H1 (cell line): ENCODE data around the gene RPA3. TPM values are rescaled to one million over a fixed set of nuclear protein-coding genes. Genes with fewer than 3 reads are reported as not detected.

Source experiments
- CTCF ChIA-PET: fragments of 300-600 bp; sonication (Branson Sonifier 250); formaldehyde crosslinking; loops from one replicate; lab custom pipeline; 2021; ENCODE audit not compliant: partially characterized antibody; lab: Charles Lee
- POLR2A ChIA-PET: fragments of 300-600 bp; sonication (Branson Sonifier 250); formaldehyde crosslinking; loops from one replicate; lab custom pipeline; 2021; ENCODE audit warnings: inconsistent platforms; ENCODE audit not compliant: partially characterized antibody; lab: Charles Lee
- DNase-seq, 2 experiments: peaks; one replicate each; pipeline versions ENCODE4 v3.0.0 to v3.0.0-alpha.2; 2010 to 2022; ENCODE audit warnings: low spot score in 2 of 2, low read depth in 1 of 2, mixed read lengths in 1 of 2
- FAIRE-seq: peaks from 2 replicates; lab custom pipeline; 2011; peaks lifted over from hg19 to GRCh38; lab: Jason Lieb, UNC
- H2AFZ ChIP-seq: 2 replicates; pipeline ENCODE4 v1.8.1; 2012; ENCODE audit warnings: low read length, inconsistent platforms
- H2AK5ac ChIP-seq: 2 replicates; pipeline ENCODE4 v1.6.1; 2013; ENCODE audit warnings: low read depth, low read length
- H2BK120ac ChIP-seq: replicated peaks from 2 replicates; pipeline ENCODE3; 2013; ENCODE audit warnings: low read depth, low read length, inconsistent platforms
- H2BK12ac ChIP-seq: 2 replicates; pipeline ENCODE4 v1.6.1; 2013; ENCODE audit warnings: low read depth, low read length
- H2BK15ac ChIP-seq: 2 replicates; pipeline ENCODE4 v1.6.1; 2013; ENCODE audit warnings: low read length
- H2BK20ac ChIP-seq: 2 replicates; pipeline ENCODE4 v1.6.1; 2013; ENCODE audit warnings: low read length
- H2BK5ac ChIP-seq: 2 replicates; pipeline ENCODE4 v1.6.1; 2013; ENCODE audit warnings: low read depth, low read length
- H3K14ac ChIP-seq: 2 replicates; pipeline ENCODE4 v1.6.1; 2013; ENCODE audit warnings: inconsistent platforms; ENCODE audit not compliant: insufficient read length
- H3K18ac ChIP-seq: 2 replicates; pipeline ENCODE4 v1.6.1; 2013; ENCODE audit warnings: low read length; ENCODE audit errors: extremely low read depth
- H3K23ac ChIP-seq: 2 replicates; pipeline ENCODE4 v1.6.1; 2013; ENCODE audit warnings: inconsistent platforms; ENCODE audit not compliant: insufficient read length
- H3K23me2 ChIP-seq: 2 replicates; pipeline ENCODE4 v1.6.1; 2013; ENCODE audit warnings: low read depth, low read length
- H3K27ac ChIP-seq: 2 replicates; pipeline ENCODE4 v1.6.1; 2011; ENCODE audit warnings: low read depth, low read length, inconsistent platforms
- H3K27me3 ChIP-seq, 4 experiments: replicated peaks in 1 of 4; 1 replicate in 1 of 4; 2 replicates in 3 of 4; pipeline versions ENCODE4 v1.6.1 to v1.8.1; 2011 to 2013; ENCODE audit warnings: low read length in 3 of 4, mild to moderate bottlenecking in 3 of 4, inconsistent platforms in 2 of 4, mixed read lengths in 2 of 4, moderate library complexity in 1 of 4; ENCODE audit not compliant: control insufficient read depth in 3 of 4, insufficient read depth in 3 of 4; ENCODE audit errors: extremely low read depth in 1 of 4
- H3K36me3 ChIP-seq, 4 experiments: 2 replicates each; pipeline versions ENCODE4 v1.6.1 to v1.8.1; 2011 to 2013; ENCODE audit warnings: mild to moderate bottlenecking in 4 of 4, low read length in 3 of 4, moderate library complexity in 2 of 4, control low read depth in 1 of 4, inconsistent platforms in 1 of 4; ENCODE audit not compliant: insufficient read depth in 4 of 4, control insufficient read depth in 2 of 4
- H3K4ac ChIP-seq: replicated peaks from 2 replicates; pipeline ENCODE3; 2013; ENCODE audit warnings: low read length, low read depth, mixed read lengths, inconsistent platforms; ENCODE audit not compliant: insufficient read length
- H3K4me1 ChIP-seq, 4 experiments: replicated peaks in 1 of 4; 1 replicate in 1 of 4; 2 replicates in 3 of 4; pipeline versions ENCODE4 v1.6.1 to v1.8.1; 2011 to 2013; ENCODE audit warnings: low read length in 3 of 4, inconsistent platforms in 2 of 4, mixed read lengths in 1 of 4; ENCODE audit not compliant: insufficient read depth in 4 of 4, control insufficient read depth in 3 of 4
- H3K4me2 ChIP-seq, 2 experiments: 2 replicates each; pipeline versions ENCODE4 v1.6.1 to v1.8.1; 2011 to 2013; ENCODE audit warnings: low read depth in 2 of 2, low read length in 2 of 2, control low read depth in 1 of 2, inconsistent platforms in 1 of 2, mild to moderate bottlenecking in 1 of 2; ENCODE audit not compliant: insufficient read depth in 1 of 2
- H3K4me3 ChIP-seq, 4 experiments: fragments of 200-600, 300-600 bp in 1 of 4; sonication (generic), shearing (Covaris generic), sonication (Bioruptor Twin) in 1 of 4; 2 replicates each; pipeline versions ENCODE4 v1.5.1 to v1.8.1; 2011 to 2016; ENCODE audit warnings: low read length in 4 of 4, low read depth in 3 of 4, control low read depth in 2 of 4, inconsistent platforms in 2 of 4, mild to moderate bottlenecking in 2 of 4, mixed read lengths in 1 of 4, moderate library complexity in 1 of 4; ENCODE audit not compliant: insufficient read depth in 2 of 4; ENCODE audit errors: extremely low read depth in 1 of 4
- H3K56ac ChIP-seq: replicated peaks from 2 replicates; pipeline ENCODE3; 2013; ENCODE audit warnings: low read depth, mild to moderate bottlenecking, mixed read lengths, low read length, inconsistent platforms; ENCODE audit not compliant: insufficient read length
- H3K79me1 ChIP-seq: 2 replicates; pipeline ENCODE4 v1.6.1; 2013; ENCODE audit warnings: low read depth, low read length, control low read depth
- H3K79me2 ChIP-seq, 2 experiments: 2 replicates each; pipeline versions ENCODE4 v1.6.1 to v1.8.1; 2012 to 2013; ENCODE audit warnings: low read length in 2 of 2, mild to moderate bottlenecking in 2 of 2, inconsistent platforms in 1 of 2; ENCODE audit not compliant: insufficient read depth in 2 of 2, control insufficient read depth in 1 of 2
- H3K9ac ChIP-seq, 4 experiments: replicated peaks in 1 of 4; 1 replicate in 1 of 4; 2 replicates in 3 of 4; pipeline versions ENCODE4 v1.6.1 to v1.8.1; 2011 to 2013; ENCODE audit warnings: low read depth in 3 of 4, low read length in 3 of 4, control low read depth in 2 of 4, mild to moderate bottlenecking in 2 of 4, moderate library complexity in 2 of 4, inconsistent platforms in 1 of 4; ENCODE audit errors: extremely low read depth in 1 of 4
- H3K9me3 ChIP-seq, 2 experiments: 2 replicates each; pipeline versions ENCODE4 v1.6.1 to v1.8.1; 2012 to 2013; ENCODE audit warnings: mild to moderate bottlenecking in 2 of 2, moderate library complexity in 2 of 2, control low read depth in 1 of 2, inconsistent platforms in 1 of 2, low read depth in 1 of 2, low read length in 1 of 2, mixed read lengths in 1 of 2; ENCODE audit not compliant: insufficient read depth in 2 of 2
- H4K20me1 ChIP-seq, 2 experiments: replicated peaks in 1 of 2; 2 replicates each; pipeline versions ENCODE3 to v1.8.1; 2011 to 2013; ENCODE audit warnings: inconsistent platforms in 2 of 2, low read length in 2 of 2, mild to moderate bottlenecking in 1 of 2; ENCODE audit not compliant: insufficient read depth in 2 of 2, control insufficient read depth in 1 of 2
- H4K5ac ChIP-seq: 2 replicates; pipeline ENCODE4 v1.6.1; 2013; ENCODE audit warnings: low read length, low read depth, mixed read lengths, inconsistent platforms; ENCODE audit not compliant: insufficient read length
- H4K8ac ChIP-seq: 2 replicates; pipeline ENCODE4 v1.8.0; 2013; ENCODE audit warnings: mild to moderate bottlenecking, moderate library complexity, low read length, inconsistent platforms; ENCODE audit not compliant: insufficient read depth; ENCODE audit errors: extremely low read depth
- H4K91ac ChIP-seq: replicated peaks from 2 replicates; pipeline ENCODE3; 2013; ENCODE audit warnings: low read length, mixed read lengths, inconsistent platforms; ENCODE audit not compliant: insufficient read length
- KDM4A ChIP-seq: IDR thresholded peaks from one replicate; pipeline ENCODE4 v1.7.1; 2012; ENCODE audit warnings: low read depth, mild to moderate bottlenecking, moderate library complexity, low read length, inconsistent platforms; ENCODE audit not compliant: severe bottlenecking
- NRF1 ChIP-seq: IDR thresholded peaks from 2 replicates; pipeline ENCODE4 v1.6.1; 2011; ENCODE audit warnings: mild to moderate bottlenecking, low read depth, low read length, improper control_type of control experiment
- PHF8 ChIP-seq: fragments of 200-600 bp; sonication (generic); conservative IDR thresholded peaks from 2 replicates; pipeline ENCODE4 v1.7.1; 2012; ENCODE audit warnings: low read depth, mild to moderate bottlenecking, inconsistent platforms, low read length, moderate library complexity
- POLR2A ChIP-seq, 2 experiments: IDR thresholded peaks; 1 replicate in 1 of 2; 2 replicates in 1 of 2; pipeline ENCODE4 v1.6.1; 2011; ENCODE audit warnings: low read depth in 2 of 2, low read length in 2 of 2, mild to moderate bottlenecking in 2 of 2; ENCODE audit errors: control extremely low read depth in 1 of 2
- RAD21 ChIP-seq, 2 experiments: IDR thresholded peaks in 1 of 2; conservative IDR thresholded peaks in 1 of 2; 2 replicates each; pipeline ENCODE4 v1.6.1; 2011; ENCODE audit warnings: low read depth in 2 of 2, low read length in 2 of 2, improper control_type of control experiment in 1 of 2, inconsistent platforms in 1 of 2, mild to moderate bottlenecking in 1 of 2, moderate library complexity in 1 of 2
- WGBS, 2 experiments: shearing (Covaris generic) in 1 of 2; methylation state at CpG; one replicate each; pipeline versions ENCODE4 v1.1.6 to v1.1.7; 2013 to 2015; ENCODE audit warnings: low lambda C conversion rate in 2 of 2, mixed read lengths in 2 of 2, inconsistent platforms in 1 of 2, low coverage in 1 of 2, missing lambda C conversion rate in 1 of 2; ENCODE audit not compliant: insufficient replicate concordance in 2 of 2, insufficient coverage in 1 of 2, insufficient read length in 1 of 2; ENCODE audit errors: extremely low coverage in 1 of 2, missing lambda C conversion rate in 1 of 2; 5-methylcytosine and 5-hydroxymethylcytosine counted together
- polyA plus RNA-seq, 7 experiments: library from polyadenylated mRNA; depleted of rRNA in 3 of 7; stranded (reverse) in 5 of 7; unstranded in 2 of 7; fragments of >200 nt in 5 of 7; fragments of 200-250 nt in 2 of 7; gene quantifications; 1 replicate in 5 of 7; 2 replicates in 1 of 7; 4 replicates in 1 of 7; pipeline versions ENCODE4 v1.2.1 to v1.2.3, GENCODE V29; 2011 to 2013; ENCODE audit warnings: missing spikeins in 2 of 7, mixed read lengths in 2 of 7
- total RNA-seq: library from RNA; stranded (reverse); fragmentation: NEBNext Ultra II Directional; extraction: Animal tissue kit (Norgen Biotek cat#: 25700); gene quantifications from 2 replicates; pipeline ENCODE4 v1.2.1, GENCODE V29; 2021

The RPA3 gene
- total and polyA plus RNA-seq, 2 of the 8 experiments (the other 6 are each of a cell fraction or from before 2014, with no cell fraction given) = 60.2 to 105 TPM

GRCh38 chr7:7641129-7641663 is 77.2 kb downstream of the RPA3 start:
- H3K23me2 ChIP-seq = peaks cover 6% of the 10 kb centered on the region; the same call in 1 of the 2 replicates
- peak overlapping the region; percentile 52 for H3K56ac ChIP-seq
- H4K5ac ChIP-seq = peak overlapping the region; percentile 75
- peak overlapping the region; percentile 88 to 92 for H3K4me2 ChIP-seq
- H3K4me1 ChIP-seq = peaks cover 0 to 5% (median 3%) of the 10 kb centered on the region in 4 experiments; a peak in 3 of 7 replicates
- H3K9me3 ChIP-seq = no peaks in the 10 kb centered on the region
- no peak overlapping the region for H4K91ac ChIP-seq
- H3K14ac ChIP-seq = no peak overlapping the region
- peak overlapping the region; percentile 90; the same call in 1 of the 2 replicates for H2BK5ac ChIP-seq
- peaks cover 0 to 12% (median 1%) of the 10 kb centered on the region in 4 experiments; a peak in 3 of 8 replicates for H3K36me3 ChIP-seq
- H2BK15ac ChIP-seq = no peak overlapping the region
- no peaks in the 10 kb centered on the region; the same call in 1 of the 2 replicates for H3K79me1 ChIP-seq
- 0 out of 2 replicates have a peak overlapping the region, but pooled peaks have one; percentile 19 for H2BK12ac ChIP-seq
- H3K9ac ChIP-seq = peak overlapping the region; percentile 57 to 92 (median 86)
- H3K4me3 ChIP-seq = peak overlapping the region; percentile 61 to 96 (median 91)
- H2AFZ ChIP-seq = peak overlapping the region; percentile 87
- 9% methylated on average over 22 of the region's 22 CpGs; no CpG with 5 or more reads in 1 of the 2 experiments for WGBS, 2 experiments
- H3K27me3 ChIP-seq = no peaks in the 10 kb centered on the region
- H2AK5ac ChIP-seq = no peak overlapping the region
- no peak overlapping the region for H3K23ac ChIP-seq
- no peaks in the 10 kb centered on the region for H4K20me1 ChIP-seq
- no peak for FAIRE-seq
- peak overlapping the region; percentile 70 for H3K27ac ChIP-seq
- TF ChIP-seq NRF1 (no peak), PHF8 (0 out of 2 replicates have a peak, but pooled peaks have one; percentile 31), RAD21 (IDR thresholded peaks at IDR 0.05 in 1 of 2, conservative IDR thresholded peaks at IDR 0.05 in 1 of 2; ENCODE audit: low read depth in 2 of 2, low read length in 2 of 2) (peak in 1 of 2 experiments; percentile 14; a peak in 1 of 4 replicates), KDM4A (peak; percentile 55), POLR2A (IDR thresholded peaks at IDR 0.05; ENCODE audit: control extremely low read depth in 1 of 2, low read depth in 2 of 2, low read length in 2 of 2) (peak in 1 of 2 experiments; percentile 4; a peak in 1 of 3 replicates)
- TF ChIP-seq, all 59 proteins: peak for 4
- ChIA-PET POLR2A (interaction anchor here (0.8 to 2.4 kb wide), 9 partner anchors 9 to 581 kb away, joined by 3 to 8 read pairs (median 3); partner anchors contain the start of gene GLCCI1), CTCF (interaction anchor here (0.7 to 4.3 kb wide), 8 partner anchors 13 to 574 kb away, joined by 3 to 12 read pairs (median 4); no protein-coding TSS in a partner anchor)
- no peak overlapping the region for H3K4ac ChIP-seq
- peak overlapping the region; percentile 9; the same call in 1 of the 2 replicates for H3K18ac ChIP-seq
- no peak overlapping the region for H2BK20ac ChIP-seq
- H3K79me2 ChIP-seq = peaks cover 0 to 32% of the 10 kb centered on the region in 2 experiments; a peak in 2 of 4 replicates
- no peak overlapping the region for H2BK120ac ChIP-seq
- no peak overlapping the region; the same call in 1 of the 2 replicates for H4K8ac ChIP-seq
- no peak for DNase-seq
